Left hindlimb (tissue), 1 donor: ENCODE measurements around the gene HHLA2.
"Not testable (repeated sequence)": the region's sequence is repeated elsewhere in the genome, so short reads cannot be mapped to it uniquely, and the experiment has no call there.

Experiments
- DNase-seq: peaks from one replicate; pipeline ENCODE4 v3.0.0-alpha.2; 2018

HHLA2 gene, protein sequence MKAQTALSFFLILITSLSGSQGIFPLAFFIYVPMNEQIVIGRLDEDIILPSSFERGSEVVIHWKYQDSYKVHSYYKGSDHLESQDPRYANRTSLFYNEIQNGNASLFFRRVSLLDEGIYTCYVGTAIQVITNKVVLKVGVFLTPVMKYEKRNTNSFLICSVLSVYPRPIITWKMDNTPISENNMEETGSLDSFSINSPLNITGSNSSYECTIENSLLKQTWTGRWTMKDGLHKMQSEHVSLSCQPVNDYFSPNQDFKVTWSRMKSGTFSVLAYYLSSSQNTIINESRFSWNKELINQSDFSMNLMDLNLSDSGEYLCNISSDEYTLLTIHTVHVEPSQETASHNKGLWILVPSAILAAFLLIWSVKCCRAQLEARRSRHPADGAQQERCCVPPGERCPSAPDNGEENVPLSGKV

DNA sequence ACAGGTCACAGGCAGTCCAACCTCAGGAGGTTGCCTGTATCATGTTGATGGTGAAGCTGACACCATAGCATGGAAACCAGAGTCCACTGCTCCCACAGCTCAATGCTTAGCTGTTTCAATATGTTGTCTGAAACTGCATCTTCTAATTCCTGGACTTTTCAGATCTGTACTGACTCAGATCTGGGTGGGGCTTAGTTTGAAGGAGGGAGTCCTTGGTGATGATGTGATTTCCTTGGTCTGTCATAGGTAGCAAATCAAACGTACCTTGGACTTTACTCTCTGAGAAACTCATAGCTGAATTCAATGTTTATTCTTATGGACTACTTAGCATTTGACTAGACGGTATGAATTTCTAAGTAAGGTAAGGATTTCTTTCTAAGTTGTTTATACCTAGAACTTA is at the start of gene HHLA2:
HHLA2 (plus strand) TSS at position 310 of the 400 bp plus-strand sequence. CDS start 55,266 bp downstream, outside the sequence.
- DNase-seq = no peak

DNA sequence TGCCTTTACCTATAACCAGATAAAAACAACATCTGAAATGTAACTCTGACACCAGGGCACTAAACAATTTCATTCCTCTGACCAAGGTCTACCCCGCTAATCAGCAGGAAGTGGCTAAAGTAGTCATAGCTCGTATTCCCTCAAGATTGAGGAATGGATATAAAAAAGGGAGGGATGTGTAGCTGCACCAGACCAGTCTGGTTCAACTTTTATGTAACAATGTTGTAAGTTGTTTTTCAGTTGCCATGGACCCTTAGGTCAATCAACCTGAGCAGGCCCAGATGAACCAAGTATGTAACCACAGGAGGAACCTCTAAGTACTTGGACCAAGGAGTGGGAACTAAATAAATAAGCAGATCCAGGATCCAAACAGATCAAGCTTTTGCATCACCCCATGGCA is 45.7 kb upstream of the HHLA2 start:
- no peak for DNase-seq

DNA sequence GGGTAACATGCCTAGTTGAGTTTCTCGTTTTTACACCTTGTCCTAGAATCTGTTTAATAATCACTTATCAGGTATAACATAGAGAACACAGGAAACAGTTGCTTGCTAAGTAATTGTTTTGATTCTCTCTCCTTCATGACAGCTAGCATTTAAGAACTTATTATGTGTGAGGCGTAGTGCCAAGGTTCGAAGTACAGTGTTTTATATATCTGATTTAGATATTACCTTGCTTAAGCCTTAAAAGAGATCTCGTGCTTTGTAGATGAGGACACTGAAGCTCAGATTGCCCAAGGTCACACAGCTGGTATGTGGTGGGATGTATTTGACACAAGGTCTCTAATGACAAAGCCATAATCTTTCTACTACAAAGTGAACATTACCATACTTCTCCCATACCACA is 45.1 kb upstream of the HHLA2 start:
- no peak for DNase-seq

DNA sequence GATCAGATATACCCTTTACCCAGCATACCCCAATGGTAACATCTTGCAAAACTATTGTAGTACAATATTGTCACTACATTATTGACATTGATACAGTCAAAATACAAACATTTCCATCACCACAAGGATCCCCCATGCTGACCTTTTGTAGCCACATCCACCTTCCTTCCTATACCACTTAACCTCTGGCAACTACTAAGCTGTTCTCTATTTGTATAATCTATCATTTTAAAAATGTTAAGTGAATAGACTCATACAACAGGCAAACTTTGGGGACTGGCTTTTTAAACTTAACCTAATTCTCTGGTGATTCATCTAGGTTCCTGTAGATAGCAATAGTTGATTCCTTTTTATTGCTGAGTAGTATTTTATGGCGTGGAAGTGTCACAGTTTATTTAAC is 44.5 kb upstream of the HHLA2 start:
- DNase-seq = no peak

DNA sequence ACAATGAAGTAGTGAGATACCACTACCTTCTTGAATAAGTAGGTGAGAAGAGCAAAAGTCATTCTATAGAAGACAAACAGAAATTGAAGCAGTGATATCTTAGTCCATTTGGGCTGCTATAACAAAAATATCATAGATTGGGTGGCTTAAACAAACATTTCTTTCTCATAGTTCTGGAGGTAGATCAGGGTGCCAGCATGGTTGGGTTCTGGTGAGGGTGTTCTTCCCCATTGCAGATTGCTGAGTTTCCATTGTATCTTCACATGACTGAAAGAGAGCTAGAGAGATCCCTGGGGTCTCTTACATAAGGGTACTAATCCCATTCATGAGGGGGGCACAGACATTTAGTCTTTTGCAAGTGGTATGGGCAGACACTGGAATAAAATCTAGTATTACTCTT is 41.2 kb upstream of the HHLA2 start:
- DNase-seq = no peak

DNA sequence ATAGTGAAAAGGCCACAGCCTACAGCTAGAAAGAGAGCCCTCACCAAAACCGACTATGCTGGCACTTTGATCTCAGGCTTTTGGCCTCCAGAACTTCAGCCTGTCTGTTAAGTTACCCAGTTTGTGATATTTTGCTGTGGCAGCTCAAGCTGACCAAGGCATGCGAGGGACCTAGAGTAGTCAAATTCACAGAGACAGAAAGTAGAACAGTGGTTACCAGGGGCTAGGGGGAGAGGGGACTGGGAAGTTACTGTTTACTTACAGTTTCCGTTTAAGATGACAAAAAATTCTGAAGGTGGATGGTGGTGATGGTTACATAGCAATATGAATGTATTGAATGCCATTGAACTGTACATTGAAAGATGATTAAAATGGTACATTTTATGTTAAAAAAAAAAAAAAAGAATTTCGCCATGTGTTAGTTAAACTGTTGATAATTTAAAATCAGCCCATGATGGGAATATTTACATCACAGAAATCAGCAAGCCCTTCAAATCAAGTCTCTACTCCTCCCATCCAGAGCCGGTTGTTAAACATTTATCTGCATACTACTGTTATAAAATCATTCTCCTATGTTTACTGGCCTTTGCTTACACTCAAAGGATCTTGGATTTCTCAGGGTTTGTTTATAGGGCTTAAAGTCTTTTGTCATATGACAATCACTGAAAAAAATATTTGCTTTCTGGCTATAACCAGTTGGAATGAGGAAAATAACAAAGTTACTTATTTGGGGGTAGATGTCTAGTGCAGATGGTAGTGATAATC is 31.6 kb upstream of the HHLA2 start:
- DNase-seq = not testable (repeated sequence)

DNA sequence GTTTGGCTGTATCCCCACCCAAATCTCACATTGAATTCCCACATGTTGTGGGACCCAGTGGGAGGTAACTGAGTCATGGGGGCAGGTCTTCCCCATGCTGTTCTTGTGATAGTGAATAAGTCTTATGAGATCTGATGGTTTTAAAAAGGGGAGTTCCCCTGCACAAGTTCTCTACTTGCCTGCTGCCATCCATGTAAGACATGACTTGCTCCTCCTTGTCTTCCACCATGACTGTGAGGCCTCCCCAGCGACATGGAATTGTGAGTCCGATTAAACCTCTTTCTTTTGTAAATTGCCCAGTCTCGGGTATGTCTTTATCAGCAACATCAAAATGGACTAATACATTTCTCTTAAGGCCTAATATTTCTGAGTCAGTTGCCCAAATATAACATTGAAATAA is 28.1 kb upstream of the HHLA2 start:
- DNase-seq = not testable (repeated sequence)

DNA sequence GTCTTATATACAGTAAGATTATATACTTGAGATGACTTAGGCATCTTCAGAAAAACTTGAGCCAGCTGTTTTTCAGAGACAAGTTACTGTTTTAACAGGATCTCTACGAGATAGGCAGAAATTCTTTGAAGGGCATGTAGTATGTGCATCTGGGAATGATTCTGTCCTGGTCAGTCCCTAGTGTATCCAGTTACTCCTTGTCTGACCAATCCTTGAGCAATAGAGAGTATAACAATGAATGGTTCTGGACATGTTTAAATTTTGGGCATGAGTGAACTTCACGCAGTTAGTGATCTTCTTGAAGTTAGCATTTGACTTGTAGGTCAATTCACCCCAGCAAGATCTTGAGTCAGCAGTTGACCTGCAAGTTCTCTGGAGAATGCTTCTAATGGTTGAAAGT is 24.7 kb upstream of the HHLA2 start:
- no peak for DNase-seq

DNA sequence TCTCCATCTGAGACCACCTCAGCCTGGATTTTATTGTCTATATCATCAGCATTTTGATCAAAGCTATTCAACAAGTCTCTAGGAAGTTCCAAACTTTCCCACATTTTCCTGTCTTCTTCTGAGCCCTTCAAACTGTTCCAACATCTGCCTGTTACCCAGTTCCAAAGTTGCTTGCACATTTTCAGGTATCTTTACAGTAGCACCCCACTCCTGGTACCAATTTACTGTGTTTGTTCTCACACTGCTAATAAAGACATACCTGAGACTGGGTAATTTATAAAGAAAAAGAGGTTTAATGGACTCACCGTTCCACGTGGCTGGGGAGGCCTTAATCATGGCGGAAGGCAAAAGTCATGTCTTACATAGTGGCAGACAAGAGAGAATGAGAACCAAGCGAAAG is 17.3 kb upstream of the HHLA2 start:
- not testable (repeated sequence) for DNase-seq

DNA sequence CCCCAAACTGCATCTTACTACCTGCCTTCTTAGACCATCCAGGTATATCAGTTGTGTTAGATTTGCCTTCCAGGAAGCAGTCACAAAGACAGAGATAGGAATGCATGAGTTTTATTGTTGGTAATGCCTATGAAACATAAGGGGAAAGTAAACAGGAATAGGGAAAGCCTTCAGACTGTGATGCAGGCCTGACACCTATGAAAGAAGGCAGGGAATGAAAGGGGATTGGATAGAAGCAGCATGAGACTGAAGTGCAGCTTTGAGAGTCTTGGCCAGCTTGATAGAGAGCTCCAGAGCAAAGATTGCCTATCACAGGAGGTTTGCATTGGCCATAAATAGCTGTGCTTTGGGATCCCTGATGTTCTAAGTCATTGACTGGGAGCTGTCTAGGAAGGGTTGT is 15.9 kb upstream of the HHLA2 start:
- DNase-seq = no peak

DNA sequence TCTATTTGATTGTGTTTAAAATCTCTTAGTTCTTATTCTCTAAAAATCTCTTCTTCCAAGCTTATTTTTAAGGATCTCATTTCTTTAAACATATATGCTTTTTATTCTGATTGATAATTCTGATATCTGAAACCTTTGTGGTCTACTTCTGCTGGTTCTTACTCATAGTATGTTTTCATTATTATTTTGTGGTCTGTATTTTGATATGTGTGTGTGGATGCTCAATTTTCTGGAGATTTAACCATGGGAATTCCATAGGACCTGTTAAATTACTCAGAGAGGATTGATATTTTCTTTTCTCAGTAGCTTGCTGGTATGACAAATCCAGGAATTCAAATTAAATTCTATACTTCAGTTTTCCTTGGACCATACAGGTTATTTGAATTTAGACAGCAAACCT is 14.7 kb upstream of the HHLA2 start:
- no peak for DNase-seq

DNA sequence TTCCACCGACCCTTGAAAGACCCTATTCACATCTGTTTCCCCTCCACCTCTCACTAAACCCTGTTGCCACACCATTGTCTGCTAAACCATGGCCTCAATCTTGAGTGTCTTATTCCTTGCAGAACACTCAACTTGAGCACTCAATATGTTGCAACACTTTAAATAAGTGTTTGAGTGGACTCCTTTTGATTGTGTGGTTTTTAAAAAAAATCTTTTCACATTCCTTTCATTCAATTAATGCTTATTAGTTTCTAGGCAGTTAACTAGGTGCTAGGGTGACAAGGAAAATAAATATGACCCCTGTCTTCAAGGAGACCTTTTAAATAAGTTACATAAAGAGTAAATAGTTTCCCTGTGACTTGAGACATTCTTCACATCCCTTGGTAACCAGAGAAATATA is 13.3 kb upstream of the HHLA2 start:
- no peak for DNase-seq

DNA sequence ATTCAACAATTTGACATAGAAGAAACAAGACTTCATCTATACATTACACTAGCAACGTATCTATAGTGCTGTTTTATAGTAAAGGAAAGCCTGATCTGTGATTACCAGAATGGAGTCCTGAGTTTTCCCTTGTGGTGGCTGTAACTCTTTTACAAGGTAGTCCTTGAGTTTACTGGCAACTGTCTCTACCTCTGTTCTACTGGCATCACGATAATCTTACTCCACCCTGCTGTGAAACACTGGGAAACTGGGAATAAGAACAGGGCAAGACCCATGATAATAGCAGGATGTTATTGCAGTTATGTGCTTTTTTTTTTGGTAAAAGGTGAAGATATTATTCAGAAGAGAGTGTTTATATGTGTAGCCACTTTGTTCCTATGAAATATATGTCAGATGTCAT is 12.4 kb upstream of the HHLA2 start:
- DNase-seq = no peak

DNA sequence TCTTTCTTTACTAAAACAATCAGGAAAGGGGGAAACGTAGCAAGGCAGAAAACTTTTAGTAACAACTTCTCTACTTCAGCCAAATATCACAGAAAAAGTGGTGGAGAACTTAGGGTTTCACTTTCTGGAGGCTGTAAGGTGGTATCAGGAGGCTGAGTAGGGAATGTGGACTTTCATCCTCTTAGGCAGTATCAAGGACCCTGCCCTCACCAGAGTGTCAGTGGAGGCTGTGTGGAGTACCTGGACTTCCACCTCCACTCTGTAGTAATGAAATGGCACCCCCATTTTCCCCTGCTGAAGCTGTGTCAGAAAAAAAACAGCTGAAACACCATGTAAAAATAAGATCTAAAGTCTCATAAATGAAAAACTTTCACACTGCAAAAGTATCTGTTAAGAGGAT is 11.2 kb upstream of the HHLA2 start:
- no peak for DNase-seq

DNA sequence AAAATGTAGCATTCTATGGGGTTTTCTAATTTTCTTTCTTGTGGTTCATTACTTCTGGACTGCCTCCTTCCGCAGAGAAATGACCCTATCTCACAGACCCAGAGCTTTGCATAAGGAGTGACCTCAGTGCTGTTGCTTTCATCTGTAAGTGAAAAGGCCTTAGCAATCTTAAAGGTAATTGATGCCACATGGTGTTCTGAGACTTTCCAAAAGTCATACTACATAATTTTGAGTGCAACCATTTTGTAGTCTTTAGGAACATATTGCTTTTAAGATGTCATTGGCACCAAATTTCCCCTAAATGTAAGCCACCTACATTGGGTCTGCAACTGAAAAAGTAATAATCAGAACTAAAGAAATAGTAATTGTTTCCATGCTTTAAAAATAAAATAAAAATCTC is 9.2 kb upstream of the HHLA2 start:
- DNase-seq = no peak

DNA sequence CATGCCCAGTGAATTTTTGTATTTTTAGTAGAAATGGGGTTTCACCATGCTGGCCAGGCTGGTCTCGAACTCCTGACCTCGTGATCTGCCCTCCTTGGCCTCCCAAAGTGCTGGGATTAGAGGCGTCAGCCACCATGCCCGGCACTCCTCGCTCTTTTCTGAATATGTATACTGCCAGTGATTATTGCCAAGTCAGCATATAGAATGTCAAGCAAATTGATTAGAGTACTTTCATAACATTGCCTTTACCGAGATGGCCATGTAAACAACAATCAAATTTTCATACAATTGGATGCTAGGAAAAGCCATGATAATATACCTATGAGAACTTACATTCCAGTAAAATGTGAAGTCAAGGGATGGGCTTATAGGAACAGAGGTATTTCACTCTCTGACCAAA is 8.2 kb upstream of the HHLA2 start:
- not testable (repeated sequence) for DNase-seq

DNA sequence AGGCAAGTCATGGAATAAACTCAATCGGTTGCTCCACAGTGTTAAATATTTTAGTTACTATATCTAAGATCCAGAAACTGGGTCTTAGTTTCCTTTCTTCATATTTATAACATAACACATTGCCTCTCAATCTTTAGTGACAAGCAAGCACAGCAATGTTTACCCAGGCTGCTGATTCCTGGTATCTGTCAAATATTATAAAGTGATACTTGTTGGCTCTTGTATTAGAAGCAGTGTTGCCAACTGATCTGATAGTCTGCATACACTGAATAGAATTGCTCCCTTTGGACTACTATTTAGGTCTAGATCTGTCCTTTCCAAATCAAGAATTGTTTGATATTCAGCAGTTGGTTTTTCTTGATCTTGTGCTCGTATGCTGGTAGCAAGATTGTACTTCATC is 7.2 kb upstream of the HHLA2 start:
- no peak for DNase-seq

DNA sequence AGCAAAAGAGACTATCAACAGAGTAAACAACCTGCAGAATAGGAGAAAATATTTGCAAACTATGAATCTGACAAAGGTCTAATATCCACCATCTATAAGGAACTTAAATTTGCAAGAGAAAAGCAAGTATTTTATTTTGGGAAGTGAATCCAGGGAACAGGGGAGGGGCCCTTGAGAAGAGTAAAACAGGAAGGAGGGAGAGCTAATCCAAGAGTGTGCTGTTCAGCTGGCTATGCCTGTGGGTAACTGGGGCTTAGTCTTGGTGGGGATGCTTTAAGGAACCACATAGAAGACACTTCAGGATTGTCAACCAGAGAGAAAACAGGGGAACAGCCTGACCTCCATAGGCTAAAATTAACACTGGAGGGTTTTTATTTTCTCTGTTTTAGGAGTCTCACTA is 3.9 kb upstream of the HHLA2 start:
- DNase-seq = no peak

DNA sequence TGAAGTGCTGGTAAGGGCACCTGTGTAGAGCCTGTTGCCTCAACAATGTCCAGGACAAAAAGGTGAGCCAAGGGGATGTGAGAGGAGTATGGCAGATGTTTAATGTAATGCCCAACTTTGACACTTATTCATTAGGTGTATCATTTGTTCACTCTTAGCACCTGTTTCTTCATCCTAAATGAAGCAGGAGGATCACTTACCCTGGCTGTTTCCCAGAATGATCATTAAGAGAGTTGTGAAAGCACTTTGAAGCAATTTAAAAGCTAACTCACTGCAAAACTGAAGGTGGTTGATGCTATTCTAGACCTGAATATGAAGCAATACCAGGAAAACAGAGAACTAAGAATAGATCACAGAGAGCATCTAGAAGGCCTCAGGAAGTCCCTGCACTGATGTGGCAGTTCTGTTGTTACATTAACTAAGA is 3.4 kb upstream of the HHLA2 start:
- no peak for DNase-seq

DNA sequence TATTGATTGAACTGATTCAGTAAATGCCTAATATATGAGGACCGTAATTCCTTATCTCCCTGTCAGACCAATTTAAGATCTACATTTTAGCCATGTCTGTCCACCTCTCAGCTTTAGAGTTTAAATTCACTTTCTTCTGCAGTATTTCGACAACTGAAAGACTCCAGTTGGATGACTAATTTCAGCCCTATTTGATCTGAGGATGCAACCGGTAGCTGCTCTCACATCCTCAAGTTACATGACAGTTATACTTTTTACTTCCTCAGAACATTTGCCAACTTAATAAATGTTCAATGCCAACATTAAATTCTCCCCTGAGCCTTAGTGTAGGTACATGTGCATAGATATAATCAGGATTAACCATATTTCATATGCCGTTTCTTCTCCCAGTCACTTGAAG is 2.5 kb upstream of the HHLA2 start:
- no peak for DNase-seq

DNA sequence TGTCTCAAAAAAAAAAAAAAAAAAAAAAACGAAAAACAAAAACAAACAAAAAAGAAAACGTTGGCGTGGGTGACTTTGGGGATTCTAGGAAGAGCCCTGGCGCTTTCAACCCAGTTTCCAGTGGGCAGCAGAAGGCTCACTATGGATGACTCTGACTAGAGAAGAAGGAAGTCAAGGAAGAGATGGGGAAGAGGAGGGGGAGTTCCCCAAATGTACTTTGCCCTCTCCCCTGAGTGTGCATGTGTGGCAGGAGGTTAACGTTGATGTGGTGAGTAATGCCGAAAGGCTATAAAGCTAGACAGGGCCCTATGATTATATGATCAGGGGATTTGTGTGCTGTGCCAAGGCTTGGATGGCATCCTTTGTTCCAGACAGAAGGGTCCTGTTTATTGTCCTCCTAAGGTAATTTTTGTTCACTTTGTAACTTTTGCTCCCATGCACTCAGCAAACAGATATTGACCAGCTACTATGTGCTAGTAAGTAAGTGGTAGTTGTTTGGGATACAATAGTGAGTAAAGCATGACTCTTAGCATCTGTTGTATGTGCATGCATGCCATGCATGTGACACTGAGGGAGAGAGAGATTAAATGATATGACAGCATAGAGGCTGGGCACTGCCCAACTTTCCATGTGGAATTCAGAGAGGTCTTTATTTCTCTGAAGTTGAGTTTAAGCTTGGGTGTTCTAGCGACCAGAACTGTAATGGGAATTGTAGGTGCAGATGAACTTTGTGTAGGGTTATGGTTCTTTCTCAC is 750 bp upstream of the HHLA2 start:
- no peak for DNase-seq

DNA sequence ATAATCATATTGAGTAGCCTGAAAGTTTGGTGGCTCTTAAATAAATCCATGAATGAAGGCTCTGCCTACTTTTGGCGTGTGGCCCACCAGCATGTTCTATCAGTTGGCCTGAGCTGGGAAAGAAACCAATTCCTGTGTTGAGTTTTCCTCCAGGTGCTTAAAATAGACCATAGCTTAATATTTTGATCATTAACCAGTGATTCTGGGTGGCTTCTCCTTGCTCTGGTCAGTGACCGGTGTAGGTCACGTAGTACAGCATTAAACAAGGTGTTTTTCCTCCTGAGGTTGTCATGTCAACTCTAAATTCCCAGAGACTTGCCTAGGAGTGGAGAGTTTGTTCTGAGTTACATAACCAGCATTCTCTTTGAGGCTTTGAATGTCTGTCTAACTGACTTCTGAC is 1.3 kb downstream of the HHLA2 start:
- no peak for DNase-seq

DNA sequence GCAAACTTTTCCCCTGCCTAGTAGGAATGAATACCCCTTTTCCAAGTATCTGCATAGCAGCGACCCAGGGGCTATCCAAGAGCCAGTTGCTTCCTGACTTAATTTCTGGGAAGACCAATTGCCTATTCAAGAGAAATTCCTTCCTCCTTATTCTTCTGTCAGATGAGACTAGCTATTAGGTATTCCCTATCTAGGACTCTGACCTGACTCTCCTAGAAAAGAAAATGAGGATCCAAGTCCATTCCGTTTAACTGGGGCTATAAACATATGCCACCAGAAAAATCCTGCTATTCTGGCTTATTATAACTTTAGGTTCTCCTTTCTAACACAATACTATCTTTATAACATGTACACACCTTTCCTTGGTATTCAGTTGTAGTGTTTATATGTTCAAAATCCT is 1.7 kb downstream of the HHLA2 start:
- no peak for DNase-seq
